H1 (cell line): ENCODE data around the gene LRRC41. TPM values are rescaled to one million over a fixed set of nuclear protein-coding genes. Genes with fewer than 3 reads are reported as not detected.

Experiments
- CTCF ChIA-PET: fragments of 300-600 bp; sonication (Branson Sonifier 250); formaldehyde crosslinking; loops from one replicate; lab custom pipeline; 2021; ENCODE audit not compliant: partially characterized antibody; lab: Charles Lee
- POLR2A ChIA-PET: fragments of 300-600 bp; sonication (Branson Sonifier 250); formaldehyde crosslinking; loops from one replicate; lab custom pipeline; 2021; ENCODE audit warnings: inconsistent platforms; ENCODE audit not compliant: partially characterized antibody; lab: Charles Lee
- DNase-seq, 2 experiments: peaks; one replicate each; pipeline versions ENCODE4 v3.0.0 to v3.0.0-alpha.2; 2010 to 2022; ENCODE audit warnings: low spot score in 2 of 2, low read depth in 1 of 2, mixed read lengths in 1 of 2
- FAIRE-seq: peaks from 2 replicates; lab custom pipeline; 2011; peaks lifted over from hg19 to GRCh38; lab: Jason Lieb, UNC
- H2AFZ ChIP-seq: 2 replicates; pipeline ENCODE4 v1.8.1; 2012; ENCODE audit warnings: low read length, inconsistent platforms
- H2AK5ac ChIP-seq: 2 replicates; pipeline ENCODE4 v1.6.1; 2013; ENCODE audit warnings: low read depth, low read length
- H2BK120ac ChIP-seq: replicated peaks from 2 replicates; pipeline ENCODE3; 2013; ENCODE audit warnings: low read depth, low read length, inconsistent platforms
- H2BK12ac ChIP-seq: 2 replicates; pipeline ENCODE4 v1.6.1; 2013; ENCODE audit warnings: low read depth, low read length
- H2BK15ac ChIP-seq: 2 replicates; pipeline ENCODE4 v1.6.1; 2013; ENCODE audit warnings: low read length
- H2BK20ac ChIP-seq: 2 replicates; pipeline ENCODE4 v1.6.1; 2013; ENCODE audit warnings: low read length
- H2BK5ac ChIP-seq: 2 replicates; pipeline ENCODE4 v1.6.1; 2013; ENCODE audit warnings: low read depth, low read length
- H3K14ac ChIP-seq: 2 replicates; pipeline ENCODE4 v1.6.1; 2013; ENCODE audit warnings: inconsistent platforms; ENCODE audit not compliant: insufficient read length
- H3K18ac ChIP-seq: 2 replicates; pipeline ENCODE4 v1.6.1; 2013; ENCODE audit warnings: low read length; ENCODE audit errors: extremely low read depth
- H3K23ac ChIP-seq: 2 replicates; pipeline ENCODE4 v1.6.1; 2013; ENCODE audit warnings: inconsistent platforms; ENCODE audit not compliant: insufficient read length
- H3K23me2 ChIP-seq: 2 replicates; pipeline ENCODE4 v1.6.1; 2013; ENCODE audit warnings: low read depth, low read length
- H3K27ac ChIP-seq: 2 replicates; pipeline ENCODE4 v1.6.1; 2011; ENCODE audit warnings: low read depth, low read length, inconsistent platforms
- H3K27me3 ChIP-seq, 4 experiments: replicated peaks in 1 of 4; 1 replicate in 1 of 4; 2 replicates in 3 of 4; pipeline versions ENCODE4 v1.6.1 to v1.8.1; 2011 to 2013; ENCODE audit warnings: low read length in 3 of 4, mild to moderate bottlenecking in 3 of 4, inconsistent platforms in 2 of 4, mixed read lengths in 2 of 4, moderate library complexity in 1 of 4; ENCODE audit not compliant: control insufficient read depth in 3 of 4, insufficient read depth in 3 of 4; ENCODE audit errors: extremely low read depth in 1 of 4
- H3K36me3 ChIP-seq, 4 experiments: 2 replicates each; pipeline versions ENCODE4 v1.6.1 to v1.8.1; 2011 to 2013; ENCODE audit warnings: mild to moderate bottlenecking in 4 of 4, low read length in 3 of 4, moderate library complexity in 2 of 4, control low read depth in 1 of 4, inconsistent platforms in 1 of 4; ENCODE audit not compliant: insufficient read depth in 4 of 4, control insufficient read depth in 2 of 4
- H3K4ac ChIP-seq: replicated peaks from 2 replicates; pipeline ENCODE3; 2013; ENCODE audit warnings: low read length, low read depth, mixed read lengths, inconsistent platforms; ENCODE audit not compliant: insufficient read length
- H3K4me1 ChIP-seq, 4 experiments: replicated peaks in 1 of 4; 1 replicate in 1 of 4; 2 replicates in 3 of 4; pipeline versions ENCODE4 v1.6.1 to v1.8.1; 2011 to 2013; ENCODE audit warnings: low read length in 3 of 4, inconsistent platforms in 2 of 4, mixed read lengths in 1 of 4; ENCODE audit not compliant: insufficient read depth in 4 of 4, control insufficient read depth in 3 of 4
- H3K4me2 ChIP-seq, 2 experiments: 2 replicates each; pipeline versions ENCODE4 v1.6.1 to v1.8.1; 2011 to 2013; ENCODE audit warnings: low read depth in 2 of 2, low read length in 2 of 2, control low read depth in 1 of 2, inconsistent platforms in 1 of 2, mild to moderate bottlenecking in 1 of 2; ENCODE audit not compliant: insufficient read depth in 1 of 2
- H3K4me3 ChIP-seq, 4 experiments: fragments of 200-600, 300-600 bp in 1 of 4; sonication (generic), shearing (Covaris generic), sonication (Bioruptor Twin) in 1 of 4; 2 replicates each; pipeline versions ENCODE4 v1.5.1 to v1.8.1; 2011 to 2016; ENCODE audit warnings: low read length in 4 of 4, low read depth in 3 of 4, control low read depth in 2 of 4, inconsistent platforms in 2 of 4, mild to moderate bottlenecking in 2 of 4, mixed read lengths in 1 of 4, moderate library complexity in 1 of 4; ENCODE audit not compliant: insufficient read depth in 2 of 4; ENCODE audit errors: extremely low read depth in 1 of 4
- H3K56ac ChIP-seq: replicated peaks from 2 replicates; pipeline ENCODE3; 2013; ENCODE audit warnings: low read depth, mild to moderate bottlenecking, mixed read lengths, low read length, inconsistent platforms; ENCODE audit not compliant: insufficient read length
- H3K79me1 ChIP-seq: 2 replicates; pipeline ENCODE4 v1.6.1; 2013; ENCODE audit warnings: low read depth, low read length, control low read depth
- H3K79me2 ChIP-seq, 2 experiments: 2 replicates each; pipeline versions ENCODE4 v1.6.1 to v1.8.1; 2012 to 2013; ENCODE audit warnings: low read length in 2 of 2, mild to moderate bottlenecking in 2 of 2, inconsistent platforms in 1 of 2; ENCODE audit not compliant: insufficient read depth in 2 of 2, control insufficient read depth in 1 of 2
- H3K9ac ChIP-seq, 4 experiments: replicated peaks in 1 of 4; 1 replicate in 1 of 4; 2 replicates in 3 of 4; pipeline versions ENCODE4 v1.6.1 to v1.8.1; 2011 to 2013; ENCODE audit warnings: low read depth in 3 of 4, low read length in 3 of 4, control low read depth in 2 of 4, mild to moderate bottlenecking in 2 of 4, moderate library complexity in 2 of 4, inconsistent platforms in 1 of 4; ENCODE audit errors: extremely low read depth in 1 of 4
- H3K9me3 ChIP-seq, 2 experiments: 2 replicates each; pipeline versions ENCODE4 v1.6.1 to v1.8.1; 2012 to 2013; ENCODE audit warnings: mild to moderate bottlenecking in 2 of 2, moderate library complexity in 2 of 2, control low read depth in 1 of 2, inconsistent platforms in 1 of 2, low read depth in 1 of 2, low read length in 1 of 2, mixed read lengths in 1 of 2; ENCODE audit not compliant: insufficient read depth in 2 of 2
- H4K20me1 ChIP-seq, 2 experiments: replicated peaks in 1 of 2; 2 replicates each; pipeline versions ENCODE3 to v1.8.1; 2011 to 2013; ENCODE audit warnings: inconsistent platforms in 2 of 2, low read length in 2 of 2, mild to moderate bottlenecking in 1 of 2; ENCODE audit not compliant: insufficient read depth in 2 of 2, control insufficient read depth in 1 of 2
- H4K5ac ChIP-seq: 2 replicates; pipeline ENCODE4 v1.6.1; 2013; ENCODE audit warnings: low read length, low read depth, mixed read lengths, inconsistent platforms; ENCODE audit not compliant: insufficient read length
- H4K8ac ChIP-seq: 2 replicates; pipeline ENCODE4 v1.8.0; 2013; ENCODE audit warnings: mild to moderate bottlenecking, moderate library complexity, low read length, inconsistent platforms; ENCODE audit not compliant: insufficient read depth; ENCODE audit errors: extremely low read depth
- H4K91ac ChIP-seq: replicated peaks from 2 replicates; pipeline ENCODE3; 2013; ENCODE audit warnings: low read length, mixed read lengths, inconsistent platforms; ENCODE audit not compliant: insufficient read length
- BCL11A ChIP-seq, 2 experiments: IDR thresholded peaks; one replicate each; pipeline ENCODE4 v1.6.1; 2011; ENCODE audit warnings: low read depth in 2 of 2, low read length in 2 of 2, mild to moderate bottlenecking in 2 of 2
- CTCF ChIP-seq, 3 experiments: IDR thresholded peaks; 1 replicate in 2 of 3; 2 replicates in 1 of 3; pipeline versions ENCODE4 v1.5.1 to v1.6.1; 2011; ENCODE audit warnings: low read length in 3 of 3, mild to moderate bottlenecking in 3 of 3, inconsistent platforms in 2 of 3, low read depth in 1 of 3, moderate library complexity in 1 of 3; ENCODE audit not compliant: insufficient read depth in 1 of 3; ENCODE audit errors: control extremely low read depth in 1 of 3
- HDAC6 ChIP-seq: IDR thresholded peaks from one replicate; pipeline ENCODE4 v1.7.1; 2012; ENCODE audit warnings: low read depth, mild to moderate bottlenecking, inconsistent platforms, low read length, moderate library complexity
- NANOG ChIP-seq: IDR thresholded peaks from 2 replicates; pipeline ENCODE4 v1.6.1; 2011; ENCODE audit warnings: low read length, low read depth, mild to moderate bottlenecking, inconsistent platforms; ENCODE audit not compliant: insufficient read depth, poor library complexity, severe bottlenecking
- SP1 ChIP-seq: IDR thresholded peaks from 2 replicates; pipeline ENCODE4 v1.6.1; 2011; ENCODE audit warnings: low read depth, low read length
- WGBS, 2 experiments: shearing (Covaris generic) in 1 of 2; methylation state at CpG; one replicate each; pipeline versions ENCODE4 v1.1.6 to v1.1.7; 2013 to 2015; ENCODE audit warnings: low lambda C conversion rate in 2 of 2, mixed read lengths in 2 of 2, inconsistent platforms in 1 of 2, low coverage in 1 of 2, missing lambda C conversion rate in 1 of 2; ENCODE audit not compliant: insufficient replicate concordance in 2 of 2, insufficient coverage in 1 of 2, insufficient read length in 1 of 2; ENCODE audit errors: extremely low coverage in 1 of 2, missing lambda C conversion rate in 1 of 2; 5-methylcytosine and 5-hydroxymethylcytosine counted together
- polyA plus RNA-seq, 7 experiments: library from polyadenylated mRNA; depleted of rRNA in 3 of 7; stranded (reverse) in 5 of 7; unstranded in 2 of 7; fragments of >200 nt in 5 of 7; fragments of 200-250 nt in 2 of 7; gene quantifications; 1 replicate in 5 of 7; 2 replicates in 1 of 7; 4 replicates in 1 of 7; pipeline versions ENCODE4 v1.2.1 to v1.2.3, GENCODE V29; 2011 to 2013; ENCODE audit warnings: missing spikeins in 2 of 7, mixed read lengths in 2 of 7
- total RNA-seq: library from RNA; stranded (reverse); fragmentation: NEBNext Ultra II Directional; extraction: Animal tissue kit (Norgen Biotek cat#: 25700); gene quantifications from 2 replicates; pipeline ENCODE4 v1.2.1, GENCODE V29; 2021
- TF ChIP-seq, protein P1 (sequence below): IDR thresholded peaks from 2 replicates; pipeline ENCODE4 v1.6.1; 2012; ENCODE audit warnings: inconsistent platforms
- TF ChIP-seq, protein P2 (sequence below): IDR thresholded peaks from 2 replicates; pipeline ENCODE4 v1.6.1; 2011; ENCODE audit warnings: low read depth, mild to moderate bottlenecking, low read length; ENCODE audit not compliant: insufficient read depth

LRRC41 gene
- total and polyA plus RNA-seq, 2 of the 8 experiments (the other 6 are each of a cell fraction or from before 2014, with no cell fraction given) = 36.8 to 51.2 TPM

- Histone ChIP-seq H4K20me1 (peaks cover 2 to 6% of the 10 kb centered on the region in 2 experiments), H2BK20ac (no peak within 1 kb of the TSS), H4K91ac (peak within 1 kb of the TSS; percentile 70), H3K18ac (peak within 1 kb of the TSS; percentile 55), H3K27me3 (no peaks in the 10 kb centered on the region), H2BK120ac (no peak within 1 kb of the TSS), H3K9ac (peak within 1 kb of the TSS; percentile 91 to 99 (median 94)), H3K36me3 (peaks cover 13 to 33% (median 26%) of the 10 kb centered on the region in 4 experiments), H3K56ac (peak within 1 kb of the TSS; percentile 95), H3K4me2 (peak within 1 kb of the TSS; percentile 84 to 99), H3K23me2 (peaks cover 9% of the 10 kb centered on the region; the same call in 1 of the 2 replicates), H3K4me1 (peaks cover 4 to 15% (median 5%) of the 10 kb centered on the region in 4 experiments; a peak in 5 of 7 replicates), H3K9me3 (no peaks in the 10 kb centered on the region), H3K79me1 (peaks cover 10% of the 10 kb centered on the region; the same call in 1 of the 2 replicates), H2AFZ (peak within 1 kb of the TSS; percentile 99), H3K27ac (peak within 1 kb of the TSS; percentile 94), H3K79me2 (peaks cover 3 to 22% of the 10 kb centered on the region in 2 experiments), H2BK12ac (peak within 1 kb of the TSS; percentile 62; the same call in 1 of the 2 replicates), H2BK15ac (0 out of 2 replicates have a peak within 1 kb of the TSS, but pooled peaks have one; percentile 25), H3K14ac (no peak within 1 kb of the TSS), H3K23ac (no peak within 1 kb of the TSS), H4K8ac (peak within 1 kb of the TSS; percentile 96; the same call in 1 of the 2 replicates), H2AK5ac (no peak within 1 kb of the TSS; the same call in 1 of the 2 replicates), H3K4ac (no peak within 1 kb of the TSS), H3K4me3 (peak within 1 kb of the TSS; percentile 87 to 94 (median 92)), H4K5ac (peak within 1 kb of the TSS; percentile 80), H2BK5ac (peak within 1 kb of the TSS; percentile 84)
- no peak for FAIRE-seq
- CTCF ChIA-PET = interaction anchor here (1.2 to 4.6 kb wide), 4 partner anchors 13 to 35 kb away, joined by 3 to 55 read pairs (median 4); no protein-coding TSS in a partner anchor
- WGBS, 2 experiments = 0% methylated on average over 27 of the region's 49 CpGs; no CpG with 5 or more reads in 1 of the 2 experiments
- peak; percentile 96 to 98 for DNase-seq
- POLR2A ChIA-PET = interaction anchor here (0.7 to 10.6 kb wide), 23 partner anchors 9 to 213 kb away, joined by 3 to 100 read pairs (median 4); partner anchors contain the start of genes LRRC41, LURAP1, PIK3R3 and UQCRH
- TF ChIP-seq CTCF (IDR thresholded peaks at IDR 0.05; ENCODE audit: control extremely low read depth in 1 of 3, insufficient read depth in 1 of 3, low read depth in 1 of 3, low read length in 3 of 3) (no peak), NANOG (peak; percentile 25), BCL11A (IDR thresholded peaks at IDR 0.05; ENCODE audit: low read depth in 2 of 2, low read length in 2 of 2) (no peak), HDAC6 (no peak), SP1 (peak; percentile 93)
- TF ChIP-seq, protein P1, sequence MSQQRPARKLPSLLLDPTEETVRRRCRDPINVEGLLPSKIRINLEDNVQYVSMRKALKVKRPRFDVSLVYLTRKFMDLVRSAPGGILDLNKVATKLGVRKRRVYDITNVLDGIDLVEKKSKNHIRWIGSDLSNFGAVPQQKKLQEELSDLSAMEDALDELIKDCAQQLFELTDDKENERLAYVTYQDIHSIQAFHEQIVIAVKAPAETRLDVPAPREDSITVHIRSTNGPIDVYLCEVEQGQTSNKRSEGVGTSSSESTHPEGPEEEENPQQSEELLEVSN = peak; percentile 90
- TF ChIP-seq, protein P2, sequence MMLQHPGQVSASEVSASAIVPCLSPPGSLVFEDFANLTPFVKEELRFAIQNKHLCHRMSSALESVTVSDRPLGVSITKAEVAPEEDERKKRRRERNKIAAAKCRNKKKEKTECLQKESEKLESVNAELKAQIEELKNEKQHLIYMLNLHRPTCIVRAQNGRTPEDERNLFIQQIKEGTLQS = no peak
Observed at GRCh38 chr1:46247436-46248121, 55.8 kb downstream of the LRRC41 start, which contains the start of gene RAD54L. RAD54L (plus strand) TSS chr1:46247763; CDS start chr1:46248406, 643 bp downstream.
